ENCODE data around the gene TMEM217.

Gene TMEM217

GRCh38 chr6:37180075-37180474, 77.9 kb downstream of the TMEM217 start:
- H3K4me3 ChIP-seq (ENCODE audit: low read depth, low read length): no peak overlapping the region
- no peak for TF ChIP-seq CTCF (IDR thresholded peaks at IDR 0.05; ENCODE audit: low read depth, low read length)
- H3K9me3 ChIP-seq: no peaks in the 10 kb centered on the region
- H3K27me3 ChIP-seq: no peaks in the 10 kb centered on the region
- no peaks in the 10 kb centered on the region; the same call in 1 of the 2 replicates for H3K36me3 ChIP-seq
- no peaks in the 10 kb centered on the region for H3K4me1 ChIP-seq
- DNase-seq: no peak

- Histone ChIP-seq H3K36me3 (peaks cover 14% of the 10 kb centered on the region), H3K4me3 (ENCODE audit: low read depth, low read length) (no peak overlapping the region), H3K9me3 (no peaks in the 10 kb centered on the region), H3K27me3 (no peaks in the 10 kb centered on the region), H3K4me1 (no peaks in the 10 kb centered on the region)
- TF ChIP-seq CTCF (IDR thresholded peaks at IDR 0.05; ENCODE audit: low read depth, low read length): no peak
- DNase-seq: no peak
Measured at GRCh38 chr6:37177935-37178517, 79.9 kb downstream of the TMEM217 start.

- TF ChIP-seq CTCF (IDR thresholded peaks at IDR 0.05; ENCODE audit: low read depth, low read length): no peak
- peaks cover 16% of the 10 kb centered on the region for H3K36me3 ChIP-seq
- H3K27me3 ChIP-seq: no peaks in the 10 kb centered on the region
- H3K4me1 ChIP-seq: no peaks in the 10 kb centered on the region
- H3K9me3 ChIP-seq: no peaks in the 10 kb centered on the region
- no peak for DNase-seq
- H3K4me3 ChIP-seq (ENCODE audit: low read depth, low read length): no peak overlapping the region
Measured at GRCh38 chr6:37177077-37177934, 80.6 kb downstream of the TMEM217 start.

GRCh38 chr6:37176268-37177076, 81.5 kb downstream of the TMEM217 start:
- H3K36me3 ChIP-seq: peaks cover 16% of the 10 kb centered on the region
- DNase-seq: no peak
- TF ChIP-seq CTCF (IDR thresholded peaks at IDR 0.05; ENCODE audit: low read depth, low read length): no peak
- H3K4me1 ChIP-seq: no peaks in the 10 kb centered on the region
- H3K9me3 ChIP-seq: no peaks in the 10 kb centered on the region
- no peak overlapping the region for H3K4me3 ChIP-seq (ENCODE audit: low read depth, low read length)
- no peaks in the 10 kb centered on the region for H3K27me3 ChIP-seq

GRCh38 chr6:37175332-37176267, 82.3 kb downstream of the TMEM217 start:
- no peak for TF ChIP-seq CTCF (IDR thresholded peaks at IDR 0.05; ENCODE audit: low read depth, low read length)
- peaks cover 16% of the 10 kb centered on the region for H3K36me3 ChIP-seq

More at GRCh38 chr6:37175332-37176267, 82.3 kb downstream of the TMEM217 start:
- no peak for DNase-seq
- Histone ChIP-seq H3K4me1 (no peaks in the 10 kb centered on the region), H3K27me3 (no peaks in the 10 kb centered on the region), H3K9me3 (no peaks in the 10 kb centered on the region), H3K4me3 (ENCODE audit: low read depth, low read length) (no peak overlapping the region)

Data from BE2C (cell line).